ENCODE measurements around the gene PIGN.

DNA sequence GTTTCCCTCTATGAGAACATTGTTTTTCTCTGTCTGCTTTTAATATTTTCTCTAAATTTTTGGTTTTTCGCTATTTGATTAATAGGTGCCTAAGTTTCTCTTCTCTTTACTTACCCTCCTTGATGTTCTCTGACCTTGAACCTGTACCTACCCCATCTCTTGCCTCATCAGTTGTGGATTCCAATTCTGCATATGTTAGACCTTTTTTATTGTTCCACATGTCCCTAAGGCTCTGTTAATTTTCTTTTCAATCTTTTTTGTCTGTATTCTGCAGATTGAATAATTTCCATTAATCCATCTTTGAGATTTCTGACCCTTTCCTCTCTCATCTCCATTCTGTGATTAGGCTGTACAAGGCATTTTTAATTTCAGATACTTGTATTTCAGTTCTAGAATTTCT is 23.3 kb upstream of the PIGN start:
- TF ChIP-seq, protein P1, sequence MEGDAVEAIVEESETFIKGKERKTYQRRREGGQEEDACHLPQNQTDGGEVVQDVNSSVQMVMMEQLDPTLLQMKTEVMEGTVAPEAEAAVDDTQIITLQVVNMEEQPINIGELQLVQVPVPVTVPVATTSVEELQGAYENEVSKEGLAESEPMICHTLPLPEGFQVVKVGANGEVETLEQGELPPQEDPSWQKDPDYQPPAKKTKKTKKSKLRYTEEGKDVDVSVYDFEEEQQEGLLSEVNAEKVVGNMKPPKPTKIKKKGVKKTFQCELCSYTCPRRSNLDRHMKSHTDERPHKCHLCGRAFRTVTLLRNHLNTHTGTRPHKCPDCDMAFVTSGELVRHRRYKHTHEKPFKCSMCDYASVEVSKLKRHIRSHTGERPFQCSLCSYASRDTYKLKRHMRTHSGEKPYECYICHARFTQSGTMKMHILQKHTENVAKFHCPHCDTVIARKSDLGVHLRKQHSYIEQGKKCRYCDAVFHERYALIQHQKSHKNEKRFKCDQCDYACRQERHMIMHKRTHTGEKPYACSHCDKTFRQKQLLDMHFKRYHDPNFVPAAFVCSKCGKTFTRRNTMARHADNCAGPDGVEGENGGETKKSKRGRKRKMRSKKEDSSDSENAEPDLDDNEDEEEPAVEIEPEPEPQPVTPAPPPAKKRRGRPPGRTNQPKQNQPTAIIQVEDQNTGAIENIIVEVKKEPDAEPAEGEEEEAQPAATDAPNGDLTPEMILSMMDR (IDR thresholded peaks at IDR 0.05) = no peak
- no peak for TF ChIP-seq POLR2A (IDR thresholded peaks at IDR 0.05)
